Posterior cingulate gyrus (tissue), 11 donors: Measurements from ENCODE around the gene DLG5.

ENCODE experiments used
- DNase-seq, 10 donors: peaks; one replicate each; pipeline versions ENCODE4 v3.0.0 to v3.0.0-alpha.2; 2020 to 2021; ENCODE audit warnings: mixed read lengths in 3 of 10
- intact Hi-C: fragments of 100-400 bp; cut with DNase I; formaldehyde crosslinking; loops from one replicate; pipeline ENCODE4 v1.15.1; 2023

DLG5 gene

DNA sequence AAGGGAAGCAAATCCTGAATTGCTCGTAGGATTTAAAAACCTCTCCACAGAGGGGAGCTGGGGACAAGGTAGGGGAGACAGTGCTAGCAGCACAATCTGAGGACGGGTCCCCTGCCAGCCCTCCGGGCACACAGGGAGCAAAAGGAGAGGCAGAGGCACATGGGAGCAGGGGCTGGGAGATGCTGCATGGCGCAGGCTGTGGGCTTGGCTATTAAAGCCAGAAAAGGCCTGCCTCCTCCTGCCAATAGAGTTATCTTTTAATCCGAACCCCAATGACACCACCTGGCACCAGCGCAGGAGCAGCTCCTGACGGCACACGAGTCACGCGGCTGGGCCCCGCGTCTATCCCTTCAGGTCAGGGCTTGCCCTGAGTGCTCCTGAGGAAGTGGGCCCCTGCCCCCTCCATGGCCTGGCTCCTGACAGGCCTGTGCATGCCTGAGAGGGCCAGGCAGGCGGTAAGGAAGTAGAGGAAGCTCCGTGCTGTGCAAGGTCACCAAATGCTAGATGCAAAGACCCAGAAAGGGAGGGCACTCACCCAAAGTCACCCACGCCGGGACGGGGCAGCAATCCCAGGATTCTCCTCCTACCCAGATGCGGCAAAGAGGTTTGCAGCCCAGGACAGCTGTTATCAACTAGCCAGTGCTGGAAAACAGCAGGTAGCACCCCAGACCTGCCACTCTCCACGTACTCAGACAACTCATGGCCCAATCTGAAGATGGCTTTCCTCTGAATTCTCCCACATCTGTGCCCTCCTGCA is 28.1 kb downstream of the DLG5 start:
- intact Hi-C loops: no loop called here
- DNase-seq: peak in 1 of 10 donors; percentile 80

DNA sequence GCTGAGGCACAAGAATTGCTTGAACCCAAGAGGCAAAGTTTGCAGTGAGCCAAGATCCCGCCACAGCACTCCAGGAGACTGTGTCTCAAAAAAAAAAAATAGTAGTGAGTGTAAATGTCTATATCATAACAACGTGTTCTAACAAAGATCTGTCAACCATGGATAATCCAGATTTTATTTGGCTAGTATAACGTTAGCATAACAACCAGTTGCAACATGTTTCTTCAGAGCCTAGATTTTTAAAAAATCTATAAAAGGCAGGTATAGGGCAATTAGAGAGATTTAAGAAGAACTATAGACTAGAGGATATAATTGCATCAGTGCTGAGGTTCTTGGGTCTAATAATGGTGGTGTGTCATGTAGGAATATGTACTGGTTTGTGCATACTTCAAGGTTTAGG is 30.5 kb downstream of the DLG5 start:
- DNase-seq: no peak
- intact Hi-C loops: no loop called here

DNA sequence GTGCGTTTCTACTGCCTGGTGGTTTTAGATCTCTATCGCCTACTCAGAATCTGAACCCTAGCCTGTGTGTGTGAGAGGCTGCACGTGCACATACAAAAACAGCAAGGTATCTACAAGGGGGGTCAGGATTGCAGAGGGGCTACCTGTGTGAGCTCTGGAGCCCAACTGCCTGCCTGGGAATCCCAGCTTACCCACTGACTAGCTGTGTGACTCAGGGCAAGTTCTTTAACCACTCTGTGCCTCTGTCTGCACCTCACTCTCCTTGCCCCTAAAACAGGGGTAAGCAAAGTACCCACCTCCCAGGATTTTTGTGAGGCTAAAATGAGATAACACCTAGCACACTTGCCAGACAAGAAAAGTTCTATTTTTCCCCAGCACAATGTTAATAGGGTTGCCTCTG is 32.5 kb downstream of the DLG5 start:
- intact Hi-C loops: no loop called here
- DNase-seq: peak in 1 of 10 donors; percentile 30

DNA sequence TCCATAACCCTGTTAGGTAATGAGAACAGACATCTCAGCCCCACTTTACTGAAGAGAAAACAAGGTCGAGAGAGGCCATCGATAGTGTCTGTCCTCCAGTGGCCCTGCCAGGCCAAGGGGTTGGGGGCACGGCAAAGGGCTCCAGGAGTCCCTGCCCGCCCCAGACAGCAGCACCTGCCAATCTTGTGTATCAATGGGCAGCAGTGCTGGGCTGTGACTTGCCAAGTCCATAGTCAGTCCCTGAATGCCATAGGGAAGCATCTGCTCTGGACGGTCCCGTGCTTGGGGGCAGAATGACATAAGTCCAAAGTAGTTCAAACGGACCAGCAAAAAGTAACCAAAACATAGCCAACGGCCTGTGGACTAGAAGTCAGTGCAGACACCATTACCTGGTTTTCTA is 33.2 kb downstream of the DLG5 start:
- intact Hi-C loops: no loop called here
- DNase-seq: peak in 1 of 10 donors; percentile 63

DNA sequence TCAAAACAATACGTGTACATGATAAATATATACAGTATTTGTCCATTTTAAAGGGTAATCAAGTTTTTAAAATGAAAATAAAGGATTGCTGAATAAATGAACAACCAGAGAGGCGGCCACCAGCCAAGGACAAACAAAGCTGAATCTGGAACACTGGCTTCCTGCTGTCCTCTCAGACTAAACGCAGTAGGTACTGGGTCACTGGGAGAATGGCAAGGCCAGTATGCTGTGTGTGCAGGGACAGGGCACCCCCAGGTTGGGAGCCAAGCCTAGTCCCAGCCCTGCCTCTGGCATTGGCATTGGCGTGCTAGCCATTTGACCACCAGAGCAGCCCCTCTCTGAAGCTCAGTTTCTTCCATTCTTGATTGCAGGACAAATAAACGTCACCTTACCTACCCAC is 33.8 kb downstream of the DLG5 start:
- intact Hi-C loops: no loop called here
- DNase-seq: peak in 1 of 10 donors; percentile 81

DNA sequence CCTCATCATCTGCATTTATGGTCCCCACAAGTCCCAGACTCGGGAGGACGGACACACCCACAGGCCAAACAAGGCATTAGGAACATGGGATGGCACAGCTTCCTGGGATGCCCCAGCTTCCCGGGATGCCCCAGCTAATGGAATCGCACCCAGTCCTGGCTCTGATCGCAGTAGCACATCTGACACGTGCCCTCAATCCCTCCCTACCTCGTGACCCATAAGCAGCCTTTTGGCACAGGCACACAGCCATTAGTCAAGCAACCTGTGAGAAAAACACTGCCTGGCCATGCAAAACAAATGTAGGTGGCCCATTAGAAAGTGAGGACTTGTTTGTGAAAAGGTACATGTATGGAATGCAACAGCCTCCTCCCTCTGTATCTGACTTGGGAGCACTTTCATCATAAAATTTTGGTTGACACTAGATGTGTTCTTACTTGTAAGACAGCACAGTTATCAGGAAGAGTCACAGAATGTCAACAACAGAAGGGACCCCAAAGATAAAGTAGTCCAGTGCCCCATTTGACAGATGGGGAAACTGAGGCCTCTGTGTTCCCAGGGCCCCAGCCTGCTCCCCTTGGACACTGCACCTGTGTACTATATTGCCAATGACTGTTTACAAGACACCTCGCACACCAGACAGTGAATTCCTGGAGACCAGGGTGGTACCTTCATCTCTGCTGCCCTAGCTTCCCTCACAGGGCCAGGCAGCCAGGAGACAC is 34.4 kb downstream of the DLG5 start:
- peak in 1 of 10 donors; percentile 18 for DNase-seq
- intact Hi-C loops: no loop called here

DNA sequence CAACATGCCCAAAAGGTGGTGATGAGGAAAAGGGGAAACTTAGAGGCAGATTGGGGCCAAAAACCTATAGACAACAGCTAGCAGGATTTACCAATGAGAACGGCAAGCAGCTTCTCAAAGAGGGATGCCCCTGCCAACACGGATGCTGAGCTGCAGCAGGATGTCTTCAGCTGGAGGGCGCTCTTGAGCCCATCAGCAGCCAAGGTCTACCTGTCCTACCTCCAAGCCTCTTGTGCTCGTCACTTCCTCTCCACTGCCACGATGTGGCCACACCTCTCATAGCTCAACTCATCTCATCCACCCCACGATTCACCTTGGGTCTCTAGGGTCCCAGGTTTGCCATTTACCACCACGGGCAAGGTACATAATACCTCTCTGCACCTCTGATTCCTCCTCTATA is 36.5 kb downstream of the DLG5 start:
- intact Hi-C loops: no loop called here
- DNase-seq: no peak

- intact Hi-C loops: no loop called here
Measured at GRCh38 chr10:77889277-77889903, 37.2 kb downstream of the DLG5 start.

GRCh38 chr10:77888356-77888703 is 38.2 kb downstream of the DLG5 start:
- intact Hi-C loops: no loop called here
- no peak for DNase-seq

More at GRCh38 chr10:77889277-77889903, 37.2 kb downstream of the DLG5 start:
- DNase-seq: peak in 7 of 10 donors; percentile 39 to 94 (median 69)

DNA sequence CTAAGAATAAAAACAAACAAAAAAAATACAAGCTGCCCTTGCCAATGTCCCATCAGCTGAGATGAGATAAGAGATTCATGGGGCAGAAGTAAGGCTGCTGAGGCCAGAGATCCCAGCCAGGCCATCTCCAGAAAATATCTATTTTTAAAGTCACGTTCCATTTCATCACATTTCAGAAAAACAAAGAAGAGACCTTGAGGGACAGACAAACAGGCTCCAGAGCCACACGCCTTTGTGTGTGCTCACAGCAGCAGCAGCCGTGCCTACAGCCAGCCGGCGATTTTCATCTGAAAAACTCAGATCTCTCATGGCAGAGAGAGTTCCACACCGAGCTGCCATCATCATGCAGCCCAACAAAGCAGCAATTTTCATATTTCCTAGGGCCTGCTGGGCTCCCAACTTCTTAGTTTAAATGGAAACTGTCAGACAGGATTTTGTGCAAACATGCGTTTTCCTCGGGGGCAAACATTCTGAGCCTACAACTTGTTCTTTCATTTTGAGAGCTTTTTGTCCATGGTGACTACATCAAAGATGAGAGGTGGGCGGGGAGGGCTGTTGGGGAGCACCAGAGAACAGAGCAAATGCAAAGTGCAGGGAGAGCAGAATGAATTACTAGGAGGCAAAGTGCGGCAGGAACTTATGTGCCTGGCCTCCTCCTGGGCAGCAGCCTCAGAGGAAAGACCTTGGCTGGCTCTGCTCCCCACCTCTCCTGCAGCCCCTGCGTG is 38.8 kb downstream of the DLG5 start:
- intact Hi-C loops: no loop called here
- DNase-seq: peak in 5 of 10 donors; percentile 31 to 89 (median 44)

GRCh38 chr10:77886795-77887355 is 39.7 kb downstream of the DLG5 start:
- peak in 1 of 10 donors; percentile 42 for DNase-seq
- intact Hi-C loops: no loop called here

DNA sequence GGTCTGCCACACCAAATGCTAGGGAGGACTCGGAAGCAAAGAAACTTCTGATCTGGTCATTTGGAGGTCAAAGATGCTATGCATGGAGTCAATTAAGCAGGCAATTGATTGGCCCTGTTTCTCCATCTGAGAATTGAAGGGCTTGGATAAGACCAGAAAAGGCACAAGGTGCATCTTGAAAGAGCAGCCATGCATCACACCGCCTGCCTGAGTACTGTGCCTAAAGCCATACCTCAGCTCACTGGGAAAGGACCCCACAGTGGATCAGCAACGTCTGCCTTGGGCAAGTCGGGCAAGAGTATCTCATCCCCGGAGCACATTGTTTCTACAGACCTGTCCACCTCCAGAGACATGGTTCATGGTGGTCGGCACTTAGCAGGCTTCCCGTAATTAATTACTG is 42.4 kb downstream of the DLG5 start:
- intact Hi-C loops: no loop called here

GRCh38 chr10:77881636-77882035 is 44.9 kb downstream of the DLG5 start:
- peak in 1 of 10 donors; percentile 34 for DNase-seq

More for the DNA sequence above, 42.4 kb downstream of the DLG5 start:
- peak in 1 of 10 donors; percentile 41 for DNase-seq

GRCh38 chr10:77881222-77881621 is 45.3 kb downstream of the DLG5 start:
- DNase-seq: no peak
- intact Hi-C loops: no loop called here

More at GRCh38 chr10:77881636-77882035, 44.9 kb downstream of the DLG5 start:
- intact Hi-C loops: no loop called here

DNA sequence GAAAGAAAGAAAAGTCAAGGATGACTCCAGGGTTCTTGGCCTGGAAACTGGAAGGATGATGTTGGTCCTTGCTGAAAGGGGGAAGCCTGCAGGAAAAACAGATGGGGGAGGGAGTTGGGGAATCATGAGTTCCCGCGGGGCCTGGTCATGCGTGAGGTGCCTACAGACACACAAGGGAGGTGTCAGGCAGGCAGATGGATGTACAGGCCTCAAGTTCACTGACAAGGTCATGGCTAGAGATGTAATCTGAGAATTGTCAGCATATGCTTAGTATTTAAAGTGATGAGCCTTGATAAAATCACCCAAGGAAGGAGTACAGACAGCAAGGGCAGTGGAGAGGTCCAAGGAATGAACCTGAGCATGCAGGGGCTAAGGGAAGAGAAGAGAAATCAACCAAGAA is 46.8 kb downstream of the DLG5 start:
- intact Hi-C loops: no loop called here
- DNase-seq: no peak

DNA sequence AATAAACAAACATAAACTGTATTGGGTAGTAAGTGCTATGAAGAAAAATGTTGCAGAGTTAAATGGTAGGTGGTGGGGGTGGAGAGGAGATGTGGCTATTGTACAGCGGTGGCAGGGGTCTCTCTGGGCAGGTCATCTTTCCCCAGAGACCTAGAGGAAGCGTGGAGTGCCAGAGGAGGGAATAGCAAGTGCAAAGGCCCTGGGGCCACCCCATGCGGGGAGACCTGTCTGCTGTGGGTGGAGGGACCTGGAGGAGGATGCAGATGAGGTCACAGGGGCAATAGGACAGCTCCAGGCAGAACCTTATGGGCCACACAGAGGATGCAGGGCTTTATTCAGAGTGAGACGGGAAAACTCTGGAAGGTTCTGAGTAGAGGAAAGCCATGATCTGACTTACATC is 47.5 kb downstream of the DLG5 start:
- no peak for DNase-seq
- intact Hi-C loops: no loop called here

- intact Hi-C loops: no loop called here
- no peak for DNase-seq
Measured at GRCh38 chr10:77877441-77878344, 48.9 kb downstream of the DLG5 start.

DNA sequence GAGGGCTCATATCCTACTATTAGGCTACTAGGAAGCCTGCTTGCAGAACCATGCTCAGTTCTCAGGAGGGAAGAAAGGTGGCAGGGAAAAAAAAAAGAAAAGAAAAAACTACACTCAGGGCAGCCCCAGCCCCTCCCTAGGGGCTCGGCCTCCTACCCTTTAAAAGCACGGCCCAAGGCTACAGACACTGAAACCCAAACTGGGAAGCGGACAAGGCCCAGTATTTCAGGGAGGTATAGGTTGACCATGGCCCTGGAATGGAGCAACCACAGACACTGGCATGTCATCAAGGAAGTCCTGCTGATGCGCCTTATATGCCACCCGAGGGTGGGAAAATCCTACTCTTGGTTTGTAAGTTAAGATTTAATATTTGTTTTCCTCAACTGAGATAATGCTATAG is 50.8 kb downstream of the DLG5 start:
- DNase-seq: no peak
- intact Hi-C loops: no loop called here

GRCh38 chr10:77874872-77875271 is 51.7 kb downstream of the DLG5 start:
- DNase-seq: no peak

More at GRCh38 chr10:77874872-77875271, 51.7 kb downstream of the DLG5 start:
- intact Hi-C loops: no loop called here
